Activated T-cell treated with anti-CD3 and anti-CD28 coated beads for 4 hours (primary cell): Measurements from ENCODE around the gene KLHL22.
A peak's percentile ranks its signal among the peaks of the same experiment; 100 is the strongest.
"Not testable (repeated sequence)": the region's sequence is repeated elsewhere in the genome, so short reads cannot be mapped to it uniquely, and the experiment has no call there.

Experiments used
- DNase-seq: peaks from one replicate; pipeline ENCODE4 v3.0.0-alpha.2; 2020

KLHL22 gene

GRCh38 chr22:20430720-20431510, 64.7 kb downstream of the KLHL22 start:
- DNase-seq = no peak

- no peak for DNase-seq
Observed at GRCh38 chr22:20430101-20430719, 65.4 kb downstream of the KLHL22 start.

GRCh38 chr22:20429254-20430100, 66.1 kb downstream of the KLHL22 start:
- peak; percentile 71 for DNase-seq

- DNase-seq = no peak
Observed at GRCh38 chr22:20428496-20429253, 66.9 kb downstream of the KLHL22 start.

GRCh38 chr22:20427945-20428417, 67.6 kb downstream of the KLHL22 start:
- no peak for DNase-seq

GRCh38 chr22:20427104-20427944, 68.3 kb downstream of the KLHL22 start:
- no peak for DNase-seq

GRCh38 chr22:20426259-20426615, 69.4 kb downstream of the KLHL22 start:
- DNase-seq = no peak

- DNase-seq = no peak
Observed at GRCh38 chr22:20425566-20426258, 69.9 kb downstream of the KLHL22 start.

GRCh38 chr22:20424932-20425565, 70.5 kb downstream of the KLHL22 start:
- DNase-seq = no peak

- DNase-seq = no peak
Observed at GRCh38 chr22:20424568-20424931, 71.0 kb downstream of the KLHL22 start.

GRCh38 chr22:20423906-20424551, 71.6 kb downstream of the KLHL22 start:
- DNase-seq = no peak

GRCh38 chr22:20423008-20423905, 72.3 kb downstream of the KLHL22 start:
- DNase-seq = no peak

GRCh38 chr22:20422271-20423007, 73.2 kb downstream of the KLHL22 start:
- DNase-seq = no peak

- no peak for DNase-seq
Observed at GRCh38 chr22:20421507-20421874, 74.1 kb downstream of the KLHL22 start.

GRCh38 chr22:20420157-20420842, 75.3 kb downstream of the KLHL22 start:
- DNase-seq = no peak

GRCh38 chr22:20419664-20419951, 76.0 kb downstream of the KLHL22 start:
- no peak for DNase-seq

GRCh38 chr22:20418211-20418788, 77.3 kb downstream of the KLHL22 start:
- peak; percentile 57 for DNase-seq

GRCh38 chr22:20415699-20416098, 79.9 kb downstream of the KLHL22 start:
- not testable (repeated sequence) for DNase-seq
